HepG2 (cell line): Measurements from ENCODE around the gene GYPC. TPM values are rescaled to one million over a fixed set of nuclear protein-coding genes. Genes with fewer than 3 reads are reported as not detected.

Source experiments
- ATAC-seq: fragments of 200-7000 bp; cut with Tn5 transposase; 3 replicates; pipeline ENCODE4 v1.9.1; 2020; ENCODE audit warnings: mild to moderate bottlenecking, moderate library complexity
- BruUV-seq: library from RNA; stranded (reverse); fragments of 400-500 nt; replicated peaks from 2 replicates; lab custom pipeline; 2021; lab: Mats Ljungman, UMichigan
- CTCF ChIA-PET: fragments of 300-600 bp; formaldehyde crosslinking; extraction: SDS; loops from one replicate; lab custom pipeline; 2021; ENCODE audit warnings: low total read pairs, inconsistent platforms, low intra/inter-chr PET ratio; lab: Yijun Ruan, JAX
- POLR2A ChIA-PET: fragments of 350-600 bp; sonication (Branson Sonifier 250); formaldehyde crosslinking; loops from one replicate; lab custom pipeline; 2020; ENCODE audit warnings: antibody characterized with exemption, inconsistent platforms; lab: Yijun Ruan, JAX
- DNase-seq: peaks from one replicate; pipeline ENCODE4 v3.0.0-alpha.2; 2015; ENCODE audit warnings: low spot score
- FAIRE-seq: peaks from 3 replicates; lab custom pipeline; 2011; peaks lifted over from hg19 to GRCh38; lab: Jason Lieb, UNC
- H2AFZ ChIP-seq: one replicate; pipeline ENCODE4 v1.6.1; 2011; ENCODE audit warnings: low read length, inconsistent platforms
- H3K27ac ChIP-seq: fragments of 300-600 bp; 3 replicates; pipeline ENCODE4 v1.8.0; 2011; ENCODE audit warnings: mixed run types, mild to moderate bottlenecking, mixed read lengths, low read length, inconsistent platforms; ENCODE audit not compliant: insufficient read depth; ENCODE audit errors: extremely low read length
- H3K27me3 ChIP-seq, 2 experiments: fragments of 200-600 bp in 1 of 2; 2 replicates in 1 of 2; 3 replicates in 1 of 2; pipeline versions ENCODE4 v1.6.0 to v1.8.0; 2011; ENCODE audit warnings: low read length in 2 of 2, mild to moderate bottlenecking in 2 of 2, moderate library complexity in 2 of 2, inconsistent platforms in 1 of 2; ENCODE audit not compliant: insufficient read depth in 2 of 2, control insufficient read depth in 1 of 2
- H3K36me3 ChIP-seq, 2 experiments: fragments of 200-600 bp in 1 of 2; replicated peaks in 1 of 2; 2 replicates in 1 of 2; 3 replicates in 1 of 2; pipeline versions ENCODE4 v1.5.1 to v1.8.0; 2011; ENCODE audit warnings: low read length in 2 of 2, inconsistent platforms in 1 of 2; ENCODE audit not compliant: insufficient read depth in 2 of 2, control insufficient read depth in 1 of 2
- H3K4me1 ChIP-seq: 2 replicates; pipeline ENCODE4 v1.5.1; 2012; ENCODE audit warnings: low read length, inconsistent platforms; ENCODE audit not compliant: insufficient read depth
- H3K4me2 ChIP-seq: 2 replicates; pipeline ENCODE4 v1.6.0; 2011; ENCODE audit warnings: low read depth, low read length, inconsistent platforms
- H3K4me3 ChIP-seq, 3 experiments: fragments of 200-600 bp in 1 of 3; sonication (generic), shearing (Covaris generic) in 1 of 3; replicated peaks in 1 of 3; 2 replicates each; pipeline ENCODE4 v1.5.1; 2011 to 2016; ENCODE audit warnings: low read length in 3 of 3, inconsistent platforms in 2 of 3, low read depth in 2 of 3, mild to moderate bottlenecking in 2 of 3, control low read depth in 1 of 3, mixed read lengths in 1 of 3; ENCODE audit not compliant: insufficient read depth in 1 of 3
- H3K79me2 ChIP-seq: one replicate; pipeline ENCODE4 v1.6.1; 2011; ENCODE audit warnings: low read length, inconsistent platforms; ENCODE audit not compliant: insufficient read depth
- H3K9ac ChIP-seq: 2 replicates; pipeline ENCODE4 v1.6.0; 2011; ENCODE audit warnings: mild to moderate bottlenecking, low read depth, low read length, inconsistent platforms; ENCODE audit not compliant: insufficient read depth
- H3K9me3 ChIP-seq: 2 replicates; pipeline ENCODE4 v1.5.1; 2012; ENCODE audit warnings: mild to moderate bottlenecking, low read length
- H4K20me1 ChIP-seq: 2 replicates; pipeline ENCODE4 v1.6.0; 2011; ENCODE audit warnings: inconsistent platforms, mild to moderate bottlenecking, low read length, moderate library complexity; ENCODE audit not compliant: insufficient read depth
- ISL2 ChIP-seq: sonication (generic); formaldehyde crosslinking; IDR thresholded peaks from 2 replicates; pipeline ENCODE4 v1.5.0; 2020; ENCODE audit warnings: missing genetic modification reagents
- NKX3-1 ChIP-seq: sonication (generic); formaldehyde crosslinking; IDR thresholded peaks from 2 replicates; pipeline ENCODE4 v1.5.0; 2020; ENCODE audit warnings: missing genetic modification reagents
- SMAD1 ChIP-seq: sonication (generic); formaldehyde crosslinking; IDR thresholded peaks from 2 replicates; pipeline ENCODE4 v1.4.0; 2020; ENCODE audit warnings: missing genetic modification reagents, low read depth, mild to moderate bottlenecking, borderline replicate concordance
- TBL1XR1 ChIP-seq: fragments of 150-350 bp; IDR thresholded peaks from 2 replicates; pipeline ENCODE4 v1.6.1; 2014; ENCODE audit warnings: borderline replicate concordance, low read length; ENCODE audit not compliant: partially characterized antibody
- THAP8 ChIP-seq: sonication (generic); formaldehyde crosslinking; IDR thresholded peaks from 2 replicates; pipeline ENCODE4 v1.5.1; 2020; ENCODE audit warnings: missing genetic modification reagents, mild to moderate bottlenecking, borderline replicate concordance
- ZNF18 ChIP-seq: sonication (generic); formaldehyde crosslinking; IDR thresholded peaks from 2 replicates; pipeline ENCODE4 v1.8.0; 2022; ENCODE audit warnings: mild to moderate bottlenecking, missing genetic modification reagents; ENCODE audit not compliant: insufficient replicate concordance
- ZNF549 ChIP-seq: sonication (generic); formaldehyde crosslinking; IDR thresholded peaks from 2 replicates; pipeline ENCODE4 v1.5.0; 2020; ENCODE audit warnings: missing genetic modification reagents
- ZNF841 ChIP-seq: sonication (generic); formaldehyde crosslinking; IDR thresholded peaks from 2 replicates; pipeline ENCODE4 v1.8.1; 2023; ENCODE audit warnings: missing genetic modification reagents, borderline replicate concordance
- whole genome bisulfite sequencing: methylation state at CpG from one replicate; pipeline ENCODE4 v1.1.6; 2017; ENCODE audit warnings: low lambda C conversion rate; 5-methylcytosine and 5-hydroxymethylcytosine counted together
- in situ Hi-C: cut with HindIII; loops from 2 replicates; pipeline ENCODE4 v1.10.0; 2017; ENCODE audit warnings: low pct_unique_long_range_greater_than_20kb; ENCODE audit not compliant: extremely low pct_ligation_motif_present
- intact Hi-C: fragments of 100-400 bp; cut with micrococcal nuclease; formaldehyde crosslinking; loops from one replicate; pipeline ENCODE4 v1.10.0; 2022; ENCODE audit not compliant: unreplicated experiment
- polyA plus RNA-seq, 8 experiments: library from polyadenylated mRNA; depleted of rRNA in 3 of 8; stranded (reverse) in 7 of 8; unstranded in 1 of 8; fragments of >200 nt; fragmentation: Illumina TruSeq in 4 of 8; extraction: Trizol in 4 of 8; gene quantifications; 2 replicates each; pipeline versions ENCODE4 v1.2.1 to v1.2.3, GENCODE V29; 2011 to 2016; ENCODE audit warnings: low read depth in 4 of 8, missing spikeins in 1 of 8, mixed read lengths in 1 of 8; ENCODE audit not compliant: insufficient read depth in 1 of 8
- total RNA-seq, 5 experiments: library from RNA; depleted of rRNA; stranded (reverse); fragments of >200 nt; fragmentation: Illumina TruSeq; extraction: Trizol; gene quantifications; 2 replicates each; pipeline ENCODE4 v1.2.3, GENCODE V29; 2016; ENCODE audit warnings: low read depth in 1 of 5

GYPC gene
- total and polyA plus RNA-seq, 2 of the 13 experiments (the other 11 are each of a cell fraction or from before 2014, with no cell fraction given): not detected

DNA sequence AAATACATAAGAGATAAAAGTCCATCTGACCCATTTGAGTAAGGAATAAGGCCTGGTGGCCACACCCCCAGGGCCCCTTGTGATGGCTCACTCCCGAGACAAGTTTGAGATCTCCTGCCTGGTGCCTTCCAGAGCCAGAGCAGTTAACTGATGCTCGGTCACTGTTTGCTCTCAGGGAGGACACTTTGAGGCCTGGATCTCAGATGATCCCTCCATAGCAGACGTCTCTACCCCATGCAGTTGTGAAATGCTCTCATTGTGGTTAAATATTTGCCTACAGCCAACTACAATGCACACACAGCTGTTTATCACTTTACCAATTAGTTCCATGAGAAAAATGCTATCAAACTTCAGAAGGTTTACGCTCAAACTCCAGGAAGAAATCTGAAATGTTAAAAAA, 12.3 kb downstream of the GYPC start:
- WGBS: 17% methylated on average over 4 of the region's 4 CpGs
- no TSS peak for BruUV-seq
- no peaks in the 10 kb centered on the region for H3K79me2 ChIP-seq
- ChIA-PET POLR2A (no interaction called here), CTCF (no interaction called here)
- no peak overlapping the region for H2AFZ ChIP-seq
- DNase-seq (no peak), ATAC-seq (no peak), FAIRE-seq (no peak)
- H3K4me1 ChIP-seq: no peaks in the 10 kb centered on the region
- H3K27ac ChIP-seq: no peak overlapping the region
- no peak overlapping the region for H3K9ac ChIP-seq
- no peaks in the 10 kb centered on the region for H3K9me3 ChIP-seq
- H4K20me1 ChIP-seq: no peaks in the 10 kb centered on the region
- in situ Hi-C loops (no loop called here), intact Hi-C loops (no loop called here)
- H3K4me3 ChIP-seq: no peak overlapping the region
- TF ChIP-seq NKX3-1 (no peak), THAP8 (CRISPR knock-in tag) (no peak), ZNF18 (no peak), ZNF841 (CRISPR knock-in tag) (no peak), ZNF549 (no peak)
- no peak overlapping the region for H3K4me2 ChIP-seq
- H3K27me3 ChIP-seq: peaks cover 5 to 46% of the 10 kb centered on the region in 2 experiments; a peak in 4 of 5 replicates
- no peaks in the 10 kb centered on the region for H3K36me3 ChIP-seq

DNA sequence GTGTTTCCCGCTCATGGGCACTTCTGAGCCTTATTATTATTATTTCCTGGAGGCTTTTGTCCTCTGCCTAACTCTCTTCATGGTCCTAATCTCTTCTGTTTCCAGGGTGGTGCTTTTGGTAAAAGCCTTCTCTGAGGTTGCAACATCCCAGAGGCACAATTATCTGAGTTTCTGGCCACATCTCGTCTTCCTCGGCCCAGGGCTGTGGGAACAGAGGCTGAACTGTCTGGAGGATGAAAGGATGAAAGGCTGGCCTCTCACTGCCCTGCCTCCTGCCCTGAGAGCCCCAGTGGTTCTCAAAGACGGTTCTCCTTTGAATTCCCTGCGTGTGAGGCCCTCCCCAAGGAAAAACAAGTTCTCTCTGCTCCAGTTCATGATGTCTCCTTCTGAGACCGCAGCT, 13.8 kb downstream of the GYPC start:
- no peak overlapping the region for H3K4me3 ChIP-seq
- ChIA-PET CTCF (no interaction called here), POLR2A (no interaction called here)
- H3K27ac ChIP-seq: no peak overlapping the region
- peaks cover 5 to 41% of the 10 kb centered on the region in 2 experiments; a peak in 4 of 5 replicates for H3K27me3 ChIP-seq
- no peak for FAIRE-seq
- no peaks in the 10 kb centered on the region for H3K79me2 ChIP-seq
- 14% methylated on average over 6 of the region's 6 CpGs for WGBS
- no peaks in the 10 kb centered on the region for H3K4me1 ChIP-seq
- no peak overlapping the region for H2AFZ ChIP-seq
- H3K4me2 ChIP-seq: no peak overlapping the region
- no peaks in the 10 kb centered on the region for H3K9me3 ChIP-seq
- no peaks in the 10 kb centered on the region for H4K20me1 ChIP-seq
- TF ChIP-seq TBL1XR1: no peak
- TF ChIP-seq ISL2 (CRISPR knock-in tag): no peak
- no peak for TF ChIP-seq SMAD1 (CRISPR knock-in tag)
- no TSS peak for BruUV-seq
- intact Hi-C loops (no loop called here), in situ Hi-C loops (no loop called here)
- H3K9ac ChIP-seq: no peak overlapping the region
- DNase-seq: no peak
- ATAC-seq: no peak
- no peaks in the 10 kb centered on the region for H3K36me3 ChIP-seq
